NCI-H446 (cell line): ENCODE data around the gene DISP2.
A peak's percentile ranks its signal among the peaks of the same experiment; 100 is the strongest.

Experiments used
- DNase-seq, 2 experiments: peaks; one replicate each; lab custom pipeline; 2025; lab: John Stamatoyannopoulos, UW

Gene DISP2

DNA sequence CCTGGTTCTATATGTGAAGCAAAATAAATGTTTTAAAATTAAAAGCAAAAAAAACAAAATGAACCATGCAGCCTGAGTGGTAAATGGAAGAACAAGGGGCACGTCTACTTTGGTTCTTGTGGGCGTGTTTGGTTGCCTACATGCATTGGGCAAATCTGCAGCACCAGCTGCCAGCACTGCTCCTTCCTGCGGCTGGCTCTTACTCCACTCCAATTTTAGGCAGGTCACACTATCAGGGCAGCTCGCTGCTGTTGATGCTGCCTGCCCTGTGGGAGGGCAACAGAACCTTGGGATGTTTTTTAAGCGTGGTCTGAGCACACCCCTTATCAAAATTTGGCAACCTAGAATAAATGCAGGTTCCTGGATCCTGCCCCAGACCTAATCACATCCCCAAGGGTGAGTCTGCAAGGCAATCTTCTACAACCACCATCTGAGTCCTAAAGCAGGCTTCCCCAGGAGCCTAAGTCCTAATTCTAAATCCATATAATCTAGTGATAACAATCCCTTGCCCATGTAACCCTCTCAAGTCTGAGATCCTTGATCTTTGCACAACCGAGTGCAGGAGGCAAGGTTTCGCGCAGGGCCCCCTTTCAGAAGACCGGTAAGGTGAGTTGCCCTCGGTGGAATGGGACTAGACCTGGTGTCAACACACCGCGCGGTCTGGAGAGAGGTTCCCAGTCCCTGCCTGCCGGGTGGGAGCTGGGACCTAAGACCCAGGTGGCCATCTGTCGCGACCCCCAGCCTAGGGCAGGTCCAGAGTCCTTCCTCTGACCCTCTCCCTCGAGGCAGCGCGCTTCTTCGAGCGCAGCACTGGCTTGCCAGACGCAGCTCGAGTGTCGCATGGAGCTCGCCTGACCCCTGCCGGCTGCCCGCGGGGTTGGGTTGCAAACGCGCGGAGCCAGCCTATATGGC lies 63.5 kb downstream of the DISP2 start:
- DNase-seq, result peak; percentile 53 to 80

DNA sequence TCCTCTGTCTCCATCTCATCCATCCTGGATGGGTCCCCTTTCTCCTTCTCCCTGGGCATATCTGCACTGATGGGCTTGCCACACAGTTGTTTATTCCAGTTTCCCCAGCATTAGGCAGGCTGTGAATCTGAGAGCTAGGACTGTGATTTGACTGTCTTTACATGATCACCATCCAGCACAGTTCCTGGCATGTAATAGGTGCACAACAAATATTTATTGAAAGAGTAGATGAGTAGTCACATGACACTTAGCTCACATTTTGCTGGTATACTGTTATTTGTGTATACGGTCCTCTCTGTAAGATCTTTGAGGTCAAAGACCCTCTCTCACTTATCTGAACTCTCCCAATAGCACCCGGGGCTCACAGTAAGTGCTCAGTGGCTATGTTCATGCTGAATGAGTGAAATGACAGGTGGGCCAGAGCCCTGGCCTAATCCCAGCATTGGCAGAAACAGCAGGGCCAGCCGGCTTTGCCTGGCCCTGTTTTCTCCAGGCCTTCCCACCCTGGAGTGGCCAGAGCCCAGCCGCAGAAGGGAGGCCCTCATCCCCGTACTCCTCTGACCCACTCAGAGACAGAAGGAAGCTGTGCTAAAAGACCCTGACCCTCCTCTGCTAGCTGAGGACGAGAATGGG lies 66.6 kb downstream of the DISP2 start:
- no peak for DNase-seq

DNA sequence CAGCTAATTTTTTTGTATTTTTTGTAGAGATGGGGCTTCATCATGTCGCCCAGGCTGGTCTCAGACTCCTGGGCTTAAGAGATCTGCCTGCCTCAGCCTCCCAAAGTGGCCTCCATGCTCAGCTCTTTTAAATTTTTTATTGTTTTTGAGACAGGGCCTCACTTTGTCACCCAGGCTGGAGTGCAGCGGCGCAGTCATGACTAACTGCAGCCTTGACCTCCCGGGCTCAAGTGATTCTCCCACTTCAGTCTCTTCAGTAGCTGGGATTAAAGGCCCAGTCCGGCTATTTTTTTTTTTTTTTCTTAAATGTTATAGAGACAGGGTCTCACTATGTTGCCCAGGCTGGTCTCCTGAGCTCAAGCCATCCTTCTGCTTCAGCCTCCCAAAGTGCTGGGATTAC lies 67.7 kb downstream of the DISP2 start:
- DNase-seq, result no peak

DNA sequence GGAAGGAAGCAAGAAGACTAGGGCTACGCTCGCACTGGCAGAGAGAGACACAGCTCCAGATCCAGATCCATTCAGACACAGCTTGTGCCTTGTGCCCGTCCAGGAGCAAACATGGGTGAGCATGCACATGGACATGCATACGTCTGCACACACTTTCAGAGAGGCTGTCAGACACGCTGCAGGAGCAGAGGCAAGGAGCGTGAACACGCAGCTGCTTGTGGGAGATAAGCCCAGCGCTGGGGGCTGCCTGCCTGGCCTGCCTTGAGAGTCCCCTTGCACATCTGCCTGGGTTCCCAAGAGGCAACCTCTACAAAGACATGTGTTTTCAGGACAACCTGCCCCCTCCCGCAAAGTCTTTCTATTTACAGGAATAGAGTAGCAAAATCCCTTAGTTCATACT lies 69.2 kb downstream of the DISP2 start:
- DNase-seq, result no peak

DNA sequence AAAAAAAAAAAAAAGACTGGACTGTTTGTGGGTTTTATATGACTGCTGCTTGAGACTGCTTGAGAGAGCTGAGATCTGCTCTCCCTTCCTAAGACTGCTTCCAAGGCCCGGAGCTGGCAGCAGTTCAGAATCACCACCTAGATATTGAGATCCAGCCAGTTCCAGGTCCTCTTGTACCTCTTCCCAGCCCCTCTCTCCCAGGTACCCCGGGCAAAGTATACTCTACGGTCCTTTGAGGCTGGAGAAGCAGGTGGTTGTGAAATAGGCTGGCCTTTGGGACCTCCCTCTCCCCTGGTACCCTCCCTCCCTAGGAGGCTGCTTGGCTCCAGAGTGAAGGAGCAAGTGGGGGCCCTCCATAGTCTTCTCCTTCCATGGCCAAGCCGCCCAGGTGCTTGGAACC lies 70.2 kb downstream of the DISP2 start:
- no peak for DNase-seq
